GM11168 (cell line): ENCODE results near the gene P2RX6.

Experiments used
- in situ Hi-C: fragments of 300-500 bp; cut with MboI; formaldehyde crosslinking; loops from one replicate; pipeline ENCODE4 v1.12.0; 2022; ENCODE audit warnings: low sequenced_read_pairs; ENCODE audit not compliant: unreplicated experiment

Gene P2RX6

DNA sequence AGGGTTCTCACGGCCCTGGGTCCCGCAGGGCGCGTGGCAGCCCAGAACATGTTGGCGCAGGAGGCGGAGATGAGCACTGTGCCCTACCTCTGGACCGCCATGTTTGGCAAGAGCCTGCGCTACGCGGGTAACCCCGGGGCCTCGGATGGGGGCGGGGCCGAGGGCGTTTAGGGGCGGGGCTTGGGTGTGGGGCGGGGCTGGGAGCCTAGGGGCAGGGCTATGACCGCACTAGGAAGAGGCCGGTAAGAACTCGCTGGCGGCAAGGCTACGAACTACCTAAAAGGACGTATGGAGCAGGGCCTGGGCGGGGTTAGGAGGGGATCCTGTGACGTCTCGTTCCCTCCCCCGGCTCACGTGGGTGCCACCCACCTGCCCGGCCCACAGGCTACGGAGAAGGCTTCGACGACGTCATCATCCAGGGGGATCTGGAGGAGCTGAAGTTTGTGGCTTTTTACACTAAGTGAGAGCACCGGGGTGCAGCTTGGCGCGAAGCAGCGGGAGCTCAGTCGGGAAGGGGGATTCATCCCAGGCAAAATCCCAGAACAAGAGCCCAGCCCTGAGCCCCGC is 35.6 kb upstream of the P2RX6 start:
- in situ Hi-C loops = no loop called here

DNA sequence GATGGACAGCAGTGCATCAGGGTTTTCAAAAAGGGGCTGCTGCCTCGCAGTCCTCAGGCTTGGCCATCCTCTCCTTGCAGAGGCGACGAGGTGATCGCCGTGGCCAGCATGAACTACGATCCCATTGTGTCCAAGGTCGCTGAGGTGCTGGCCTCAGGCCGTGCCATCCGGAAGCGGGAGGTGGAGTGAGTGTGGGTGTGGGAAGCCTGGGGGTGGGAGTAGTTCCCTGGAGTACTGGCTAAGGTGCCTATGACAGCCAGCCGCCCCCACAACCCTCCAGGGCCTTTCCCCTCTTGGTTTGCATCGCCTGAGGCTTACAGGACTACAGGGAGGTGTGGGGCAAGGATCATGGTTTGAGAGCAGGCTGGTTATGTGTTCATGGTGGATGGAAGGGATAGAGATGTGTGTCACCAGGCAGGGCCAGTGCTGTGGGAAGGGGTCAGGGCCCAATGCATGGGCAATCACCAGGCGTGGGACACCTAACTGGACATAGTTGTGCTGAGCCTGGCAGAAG is 35.0 kb upstream of the P2RX6 start:
- in situ Hi-C loops = no loop called here

DNA sequence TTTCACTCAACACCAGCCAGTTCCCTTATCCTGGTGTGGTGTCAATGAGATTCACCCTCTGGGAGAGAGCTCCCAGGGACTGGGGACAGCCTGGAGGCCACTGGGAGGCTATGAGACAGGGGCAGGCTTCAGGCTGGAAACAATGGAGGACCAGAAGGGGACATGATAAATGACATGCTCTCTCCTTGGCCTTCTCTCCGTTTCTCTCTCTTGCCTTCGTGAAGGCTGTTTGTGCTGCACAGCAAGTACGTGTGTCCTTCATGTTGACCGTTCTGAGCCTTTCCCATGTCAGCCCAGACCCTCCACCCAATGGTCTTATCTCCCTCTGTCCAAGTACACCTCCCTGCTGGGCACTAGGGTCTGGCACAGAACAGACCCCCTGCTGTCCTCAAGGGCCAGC is 34.4 kb upstream of the P2RX6 start:
- in situ Hi-C loops = no loop called here

DNA sequence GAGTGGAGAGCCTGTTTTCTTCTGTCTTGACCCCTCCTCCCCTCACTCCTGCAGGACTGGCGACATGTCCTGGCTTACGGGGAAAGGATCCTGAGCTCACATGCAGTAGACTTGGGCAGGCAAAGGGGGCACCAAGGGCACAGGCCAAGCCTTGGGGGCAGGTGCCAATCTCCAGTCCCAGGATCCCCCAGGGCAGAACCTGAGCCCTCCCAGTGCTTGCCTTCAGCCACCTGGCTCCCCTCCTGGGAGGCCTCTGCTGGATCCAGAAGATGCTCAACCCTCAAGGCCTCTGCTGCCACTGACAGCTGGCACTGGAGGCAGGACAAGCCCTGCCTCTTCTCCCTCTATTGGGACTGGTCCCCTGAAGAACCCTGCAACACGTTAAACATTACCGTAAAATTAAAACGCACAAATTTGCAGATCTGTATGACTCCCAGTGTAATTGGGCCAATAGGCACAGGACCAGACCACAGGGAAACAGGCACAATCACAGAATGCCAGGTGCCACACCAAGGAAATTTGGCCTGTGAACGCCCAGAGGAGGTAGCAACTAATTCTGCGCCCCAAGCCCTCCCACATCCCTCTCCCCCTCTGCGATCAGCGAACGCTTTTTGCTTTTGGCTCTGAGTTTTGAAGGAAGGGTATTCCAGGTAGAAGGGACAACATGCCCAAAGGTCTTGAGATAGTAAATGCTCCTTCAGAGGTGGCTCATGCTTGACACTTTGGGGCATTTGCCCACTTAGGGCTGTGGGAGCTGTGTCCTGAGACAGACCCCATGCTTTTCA is 33.8 kb upstream of the P2RX6 start:
- in situ Hi-C loops = no loop called here

DNA sequence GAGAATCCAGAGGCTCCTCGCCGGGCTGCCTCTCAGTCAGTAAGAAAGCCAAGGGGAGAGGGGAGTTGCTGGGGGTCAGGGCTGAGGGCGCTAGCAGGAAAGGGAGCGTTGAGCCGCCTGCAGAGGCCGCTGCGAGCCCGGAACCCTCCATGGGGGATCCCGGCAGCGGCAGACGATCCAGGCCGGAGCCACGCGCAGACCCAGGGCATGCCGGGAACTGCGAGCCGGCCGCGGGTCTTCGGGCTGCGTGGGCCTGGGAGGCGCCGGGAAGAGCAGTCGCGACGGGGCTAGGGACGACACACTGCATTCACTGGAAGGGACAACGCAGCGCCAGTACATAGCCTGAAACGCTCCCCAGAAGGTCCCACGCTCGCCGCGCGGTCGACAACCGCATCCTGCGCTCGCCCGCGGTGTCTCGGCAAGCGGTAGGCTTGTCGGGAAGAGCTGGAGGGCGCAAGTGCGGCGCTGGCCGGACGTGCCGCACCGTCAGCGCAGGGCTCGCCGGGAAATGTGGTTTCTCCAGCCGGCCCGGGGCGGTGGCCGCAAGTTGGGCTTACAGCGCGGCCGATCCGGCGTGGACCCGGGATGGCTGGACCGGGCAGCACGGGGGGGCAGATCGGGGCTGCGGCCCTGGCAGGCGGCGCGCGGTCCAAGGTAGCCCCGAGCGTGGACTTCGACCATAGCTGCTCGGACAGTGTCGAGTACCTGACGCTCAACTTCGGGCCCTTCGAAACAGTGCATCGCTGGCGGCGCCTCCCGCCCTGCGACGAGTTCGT is 33.0 kb upstream of the P2RX6 start, which contains the start of gene LZTR1:
LZTR1 (plus strand) TSS at position 511 of the 776 bp plus-strand sequence; CDS start at position 586, 75 bp downstream.
- in situ Hi-C loops = no loop called here

DNA sequence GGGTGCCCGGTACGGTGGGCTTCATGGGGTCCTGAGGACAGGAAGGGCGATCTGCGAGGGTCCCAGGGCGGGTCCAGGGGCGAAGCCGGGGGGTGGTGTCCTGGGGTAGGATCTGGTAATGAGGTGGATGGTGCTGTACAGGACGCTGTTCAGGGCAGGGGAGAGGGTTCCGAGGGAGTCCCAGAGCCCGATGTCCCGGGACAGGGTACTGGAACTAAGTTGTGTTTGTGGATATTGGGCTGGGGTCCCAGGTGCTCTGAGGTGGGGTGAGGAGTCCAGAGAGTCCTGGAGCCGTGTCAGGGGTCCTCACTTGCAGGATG is 32.4 kb upstream of the P2RX6 start:
- in situ Hi-C loops = no loop called here

DNA sequence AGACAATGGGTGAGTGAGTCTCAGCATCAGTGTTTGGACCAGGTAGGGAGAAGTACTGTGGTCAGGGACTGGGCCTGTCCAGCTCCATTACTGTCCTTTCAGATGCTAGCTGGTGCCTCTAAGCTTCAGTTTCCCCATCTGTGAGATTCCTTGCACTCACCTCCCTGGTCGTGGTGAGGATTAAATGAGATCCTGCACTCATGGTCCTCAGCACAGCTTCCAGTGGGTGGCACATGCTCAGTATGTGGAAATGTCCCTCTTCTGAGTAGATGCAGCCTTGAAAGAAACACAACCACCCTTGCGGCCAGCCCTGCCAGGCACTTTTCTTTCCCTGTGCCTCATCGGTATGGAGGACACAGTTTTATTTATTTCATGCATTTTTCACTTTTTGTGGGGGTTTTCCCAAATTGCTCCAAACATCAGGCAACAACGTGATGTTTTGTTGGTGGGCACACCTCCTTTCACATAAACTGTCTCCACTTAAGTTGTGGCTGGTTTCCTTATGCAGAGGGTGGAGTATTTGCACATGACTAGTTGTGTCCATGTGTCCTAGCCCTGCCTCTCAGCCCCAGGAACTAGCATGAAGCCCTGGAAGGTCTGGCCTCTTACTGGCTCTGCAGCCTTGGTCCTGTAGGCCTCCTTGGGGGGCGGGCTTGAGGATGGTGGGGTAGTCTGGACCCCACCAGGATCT is 31.7 kb upstream of the P2RX6 start:
- in situ Hi-C loops = no loop called here

DNA sequence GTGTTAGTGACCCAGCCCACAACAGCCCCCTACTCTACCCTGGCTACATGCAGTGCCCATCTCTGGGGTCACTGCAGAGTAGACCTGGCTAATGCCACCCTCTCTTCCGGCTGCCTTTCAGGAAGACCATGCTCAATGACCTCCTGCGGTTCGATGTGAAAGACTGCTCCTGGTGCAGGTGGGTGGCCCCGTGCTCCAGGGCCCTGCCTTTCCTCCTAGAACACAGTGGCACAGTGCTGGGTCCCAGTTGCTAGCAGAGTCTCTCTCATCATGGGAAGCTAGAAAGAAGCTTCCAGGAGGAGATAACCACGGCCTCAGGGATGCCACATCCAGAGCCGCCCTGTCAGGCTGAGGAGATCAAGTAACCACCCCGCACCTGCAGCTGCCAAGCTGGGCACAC is 29.2 kb upstream of the P2RX6 start:
- in situ Hi-C loops = no loop called here

DNA sequence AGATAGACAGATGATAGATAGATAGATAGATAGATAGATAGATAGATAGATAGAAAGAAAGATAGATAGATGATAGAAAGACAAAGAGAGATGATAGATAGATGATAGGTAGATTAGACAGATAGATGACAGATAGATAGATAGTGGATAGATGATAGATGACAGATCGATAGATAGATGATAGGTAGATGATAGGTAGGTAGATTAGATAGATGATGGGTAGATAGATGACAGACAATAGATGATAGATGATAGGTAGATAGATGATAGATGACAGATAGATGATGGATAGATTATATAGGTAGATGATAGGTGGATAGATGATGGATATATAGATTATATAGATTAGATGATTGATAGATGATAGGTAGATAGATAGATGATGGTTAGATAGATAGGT is 28.6 kb upstream of the P2RX6 start:
- in situ Hi-C loops = no loop called here

DNA sequence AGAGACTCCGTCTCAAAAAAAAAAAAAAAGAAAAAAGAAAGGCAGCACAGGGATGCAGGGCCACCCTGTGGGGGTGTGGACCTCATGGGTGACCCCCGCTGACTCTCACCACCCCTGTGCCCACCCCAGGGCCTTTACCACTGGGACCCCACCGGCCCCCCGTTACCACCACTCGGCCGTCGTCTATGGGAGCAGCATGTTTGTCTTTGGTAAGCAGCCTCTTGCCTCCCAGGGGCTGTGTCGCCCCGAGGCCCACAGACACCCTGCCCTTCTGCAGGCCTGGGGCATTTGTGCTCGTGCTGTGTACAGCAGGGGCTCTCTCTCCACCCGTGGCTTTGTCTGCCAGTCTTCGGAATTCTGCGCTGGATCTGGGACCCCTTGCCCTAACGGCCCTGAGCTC is 27.6 kb upstream of the P2RX6 start:
- in situ Hi-C loops = no loop called here

DNA sequence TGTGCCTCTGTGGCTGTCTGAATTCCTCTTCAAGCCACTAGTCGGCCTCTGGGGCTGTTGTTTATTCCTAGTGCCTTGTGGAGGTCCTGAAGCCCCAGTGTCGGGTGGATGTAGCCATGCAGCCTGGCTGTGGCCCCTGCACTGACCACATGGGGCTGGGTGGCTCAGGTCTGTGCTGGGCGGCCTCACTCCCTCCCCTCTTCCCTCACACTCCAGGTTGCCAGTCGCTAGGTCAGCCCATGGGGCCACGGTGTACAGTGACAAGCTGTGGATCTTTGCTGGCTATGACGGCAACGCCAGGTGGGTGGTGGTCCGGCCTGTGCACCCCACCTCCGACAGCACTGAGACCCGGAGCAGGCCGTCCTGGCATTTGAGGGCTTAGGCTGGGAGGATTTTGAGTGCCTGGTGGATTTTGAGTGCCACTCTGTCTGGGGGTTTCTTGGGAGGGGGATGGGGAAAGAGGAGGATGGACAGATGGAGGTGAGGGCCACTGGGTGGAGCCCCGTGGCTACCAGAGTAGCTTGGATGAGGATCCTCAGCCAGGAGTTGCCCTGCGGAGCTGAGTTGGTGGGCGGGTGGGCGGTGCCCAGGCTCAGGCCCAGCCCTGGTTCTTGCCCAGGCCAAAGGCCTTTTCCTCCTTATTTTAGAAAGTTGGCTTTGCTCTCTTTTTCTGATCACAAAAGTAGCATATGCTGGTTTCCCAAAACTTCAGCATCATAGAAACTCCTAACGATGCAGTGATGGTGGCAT is 26.2 kb upstream of the P2RX6 start:
- in situ Hi-C loops = no loop called here

DNA sequence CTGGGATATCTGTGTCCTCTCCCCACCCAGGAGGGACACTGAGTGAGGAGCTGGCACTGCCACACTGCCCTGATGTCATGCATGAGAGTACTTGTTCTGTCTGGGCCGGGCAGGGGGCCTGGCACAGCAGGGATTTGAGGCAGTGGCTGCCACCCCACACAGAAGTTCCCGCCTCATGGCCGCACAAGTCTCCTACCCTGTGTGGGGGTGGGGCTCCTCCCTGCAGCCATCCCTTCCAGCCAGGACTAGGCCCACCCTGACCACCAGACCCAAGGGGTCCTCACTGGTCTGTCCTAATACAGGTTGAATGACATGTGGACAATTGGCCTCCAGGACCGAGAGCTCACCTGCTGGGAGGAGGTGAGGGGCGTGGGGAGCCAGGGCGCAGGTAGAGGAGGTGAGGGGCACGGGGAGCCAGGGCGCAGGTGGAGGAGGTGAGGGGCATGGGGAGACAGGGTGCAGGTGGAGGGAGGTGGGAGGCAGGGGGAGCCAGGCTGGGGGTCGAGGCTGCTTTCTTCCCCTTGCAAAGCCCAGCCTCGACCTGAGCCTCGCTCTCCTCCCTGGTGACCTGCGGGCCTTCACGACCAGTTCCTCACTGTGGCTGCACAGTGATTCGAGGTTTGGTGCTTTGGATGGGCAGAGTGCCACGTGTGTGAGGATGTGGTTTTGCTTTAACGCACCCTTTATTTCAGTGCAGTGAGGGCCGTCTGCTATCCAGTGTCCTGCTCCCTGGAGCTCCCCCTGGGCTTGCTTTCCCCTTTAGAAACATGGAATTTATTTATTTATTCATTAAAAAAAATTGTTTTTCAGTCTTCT is 25.4 kb upstream of the P2RX6 start:
- in situ Hi-C loops = no loop called here

DNA sequence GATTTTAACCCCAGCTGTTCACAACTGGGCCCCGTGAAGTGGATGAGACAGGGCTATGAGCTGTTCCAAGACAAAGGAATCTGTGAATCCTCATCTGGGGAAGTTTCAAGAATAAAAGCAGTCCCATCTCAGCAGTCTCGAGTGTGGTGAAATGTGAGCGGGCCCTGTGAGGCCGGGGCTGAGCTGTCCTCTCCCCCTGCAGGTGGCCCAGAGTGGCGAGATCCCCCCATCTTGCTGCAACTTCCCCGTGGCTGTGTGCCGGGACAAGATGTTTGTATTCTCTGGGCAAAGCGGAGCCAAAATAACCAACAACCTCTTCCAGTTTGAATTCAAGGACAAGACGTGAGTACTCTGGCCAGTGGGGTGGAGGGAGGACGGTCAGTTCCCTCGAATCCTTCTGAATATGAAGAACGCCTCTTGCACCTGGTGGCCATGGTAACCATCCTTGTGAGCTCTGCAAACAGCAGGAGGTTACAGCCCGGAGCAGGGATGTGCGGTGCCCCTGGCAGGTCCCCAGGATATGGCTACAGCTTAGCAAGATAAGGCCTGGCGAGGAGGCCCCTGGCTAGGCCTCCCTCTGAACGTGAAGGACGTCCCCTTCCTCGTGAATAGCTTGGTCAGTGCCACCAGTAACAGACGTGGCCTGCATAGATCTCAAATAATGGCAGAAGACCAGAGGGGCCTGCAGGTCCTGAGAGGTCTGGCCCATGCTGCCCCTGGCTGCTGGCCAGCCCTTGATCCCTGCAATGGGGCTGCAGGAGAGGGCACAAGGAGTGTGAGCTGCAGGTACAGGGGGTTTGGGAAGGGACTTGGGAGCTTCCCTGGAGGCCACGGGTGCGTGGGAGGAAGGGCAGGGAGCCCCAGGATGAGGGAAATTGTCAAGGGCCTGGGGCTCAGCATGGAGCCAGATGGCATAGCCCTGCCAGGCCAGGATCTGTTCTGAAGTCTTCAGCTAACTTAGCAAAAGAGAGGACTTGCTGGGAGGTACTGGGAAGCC is 24.5 kb upstream of the P2RX6 start:
- in situ Hi-C loops = no loop called here

DNA sequence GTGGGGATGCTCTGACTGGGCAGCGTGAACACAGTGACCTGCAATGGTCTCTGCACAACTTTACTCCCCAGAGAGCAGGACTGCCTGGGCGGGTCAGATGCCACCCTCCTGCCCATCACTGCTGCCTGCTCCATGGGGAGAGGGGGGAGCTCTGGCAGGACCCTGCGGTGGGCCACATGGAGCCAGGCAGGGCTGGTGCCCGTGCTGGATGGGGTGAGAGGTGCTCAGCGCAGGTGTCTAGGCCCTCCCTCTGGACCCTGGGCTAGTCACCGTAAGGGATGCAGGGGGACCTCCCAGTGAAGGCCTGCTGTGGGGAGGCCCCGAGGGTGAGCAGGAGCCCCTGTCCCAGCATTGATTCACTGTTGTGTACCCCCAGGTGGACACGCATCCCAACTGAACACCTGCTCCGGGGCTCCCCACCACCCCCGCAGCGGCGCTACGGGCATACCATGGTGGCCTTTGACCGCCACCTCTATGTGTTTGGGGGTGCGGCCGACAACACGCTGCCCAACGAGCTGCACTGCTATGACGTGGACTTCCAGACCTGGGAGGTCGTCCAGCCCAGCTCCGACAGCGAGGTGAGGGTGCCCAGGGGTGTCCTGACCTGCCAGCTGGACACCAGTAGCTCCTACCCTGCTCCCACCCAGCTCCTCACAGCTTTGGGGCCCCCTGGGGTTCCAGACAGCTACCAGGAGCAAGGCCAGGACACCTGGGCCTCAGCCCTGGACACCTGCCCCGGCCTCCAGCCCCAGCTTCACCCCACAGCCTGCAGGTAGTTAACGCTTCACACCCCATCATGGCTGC is 23.5 kb upstream of the P2RX6 start:
- in situ Hi-C loops = no loop called here

DNA sequence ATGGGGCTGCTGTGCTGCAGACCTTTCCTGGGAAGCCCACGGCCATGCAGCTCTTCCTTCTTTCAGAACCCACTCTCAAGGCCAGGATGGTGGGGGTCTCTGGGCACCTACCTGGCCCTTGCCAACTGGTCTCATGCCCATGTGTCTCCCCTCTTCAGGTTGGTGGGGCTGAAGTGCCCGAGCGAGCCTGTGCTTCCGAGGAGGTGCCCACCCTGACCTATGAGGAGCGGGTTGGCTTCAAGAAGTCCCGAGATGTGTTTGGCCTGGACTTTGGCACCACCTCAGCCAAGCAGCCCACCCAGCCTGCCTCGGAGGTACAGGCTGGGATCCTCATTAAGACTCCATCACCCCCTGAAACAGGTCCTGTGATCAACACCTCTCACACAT is 22.9 kb upstream of the P2RX6 start:
- in situ Hi-C loops = no loop called here

DNA sequence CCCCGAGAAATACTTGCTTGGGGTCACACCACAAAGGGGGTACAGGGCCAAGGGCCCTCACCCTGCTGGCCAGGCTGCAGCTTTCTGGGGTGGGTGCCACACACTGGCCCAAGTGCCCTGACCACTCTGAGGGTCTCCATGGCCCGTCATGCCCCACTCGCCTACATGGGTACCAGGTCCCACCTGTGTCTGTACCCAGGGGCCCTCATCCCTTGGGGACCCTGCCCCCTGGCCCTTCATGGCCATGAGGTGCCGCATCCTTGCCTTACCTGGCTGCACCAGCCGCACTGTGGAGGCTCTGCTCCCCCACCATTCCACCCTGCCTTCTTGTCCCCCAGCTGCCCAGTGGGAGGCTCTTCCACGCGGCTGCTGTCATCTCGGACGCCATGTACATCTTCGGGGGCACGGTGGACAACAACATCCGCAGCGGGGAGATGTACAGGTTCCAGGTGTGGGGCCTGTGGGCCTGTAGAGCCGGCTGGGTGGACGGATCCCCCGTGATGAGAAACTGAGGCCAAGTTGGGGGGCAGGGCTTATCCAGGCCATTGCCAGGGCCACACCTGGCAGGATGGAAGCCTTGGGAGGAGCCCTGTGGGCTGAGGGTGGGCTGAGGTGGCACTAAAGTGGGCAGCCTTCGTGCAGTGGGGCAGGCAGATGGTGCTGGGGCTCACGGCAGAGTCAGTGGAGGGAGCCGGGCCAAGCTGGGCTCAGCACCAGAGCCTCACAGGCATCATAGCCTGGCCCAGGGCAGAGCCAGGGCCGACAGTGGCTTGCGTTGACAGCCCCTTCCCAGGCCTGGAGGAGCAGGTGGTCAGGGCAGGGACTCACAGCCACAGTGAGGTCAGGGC is 22.3 kb upstream of the P2RX6 start:
- in situ Hi-C loops = no loop called here
